NCI-H69 (cell line): Measurements from ENCODE around the gene CDH15.
"Not testable (repeated sequence)": the region's sequence is repeated elsewhere in the genome, so short reads cannot be mapped to it uniquely, and the experiment has no call there.

Experiments used
- DNase-seq: peaks from one replicate; lab custom pipeline; 2025; lab: John Stamatoyannopoulos, UW

The CDH15 gene

DNA sequence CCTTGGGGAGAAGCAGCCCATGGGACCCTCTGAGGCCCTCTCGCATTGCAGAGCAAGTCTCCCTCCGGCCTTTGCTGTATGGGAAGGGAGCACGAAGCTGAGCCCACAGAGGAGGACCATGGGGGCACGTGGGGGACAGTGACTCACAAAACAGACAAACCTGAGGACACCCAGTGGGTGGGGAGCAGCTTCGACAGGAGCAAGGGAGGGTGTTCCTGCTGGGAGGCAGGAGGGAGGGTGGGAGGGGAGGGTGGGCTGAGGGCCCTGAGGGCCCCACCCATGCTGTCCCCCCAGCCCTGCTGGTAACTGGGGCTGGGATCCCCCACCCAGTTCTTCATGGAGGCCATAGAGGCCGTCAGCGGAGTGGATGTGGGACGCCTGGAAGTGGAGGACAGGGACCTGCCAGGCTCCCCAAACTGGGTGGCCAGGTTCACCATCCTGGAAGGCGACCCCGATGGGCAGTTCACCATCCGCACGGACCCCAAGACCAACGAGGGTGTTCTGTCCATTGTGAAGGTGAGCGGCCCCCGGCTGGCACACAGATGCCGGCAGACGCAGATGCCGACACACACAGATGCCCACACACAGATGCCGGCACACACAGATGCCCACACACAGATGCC is 16.3 kb downstream of the CDH15 start:
- no peak for DNase-seq

DNA sequence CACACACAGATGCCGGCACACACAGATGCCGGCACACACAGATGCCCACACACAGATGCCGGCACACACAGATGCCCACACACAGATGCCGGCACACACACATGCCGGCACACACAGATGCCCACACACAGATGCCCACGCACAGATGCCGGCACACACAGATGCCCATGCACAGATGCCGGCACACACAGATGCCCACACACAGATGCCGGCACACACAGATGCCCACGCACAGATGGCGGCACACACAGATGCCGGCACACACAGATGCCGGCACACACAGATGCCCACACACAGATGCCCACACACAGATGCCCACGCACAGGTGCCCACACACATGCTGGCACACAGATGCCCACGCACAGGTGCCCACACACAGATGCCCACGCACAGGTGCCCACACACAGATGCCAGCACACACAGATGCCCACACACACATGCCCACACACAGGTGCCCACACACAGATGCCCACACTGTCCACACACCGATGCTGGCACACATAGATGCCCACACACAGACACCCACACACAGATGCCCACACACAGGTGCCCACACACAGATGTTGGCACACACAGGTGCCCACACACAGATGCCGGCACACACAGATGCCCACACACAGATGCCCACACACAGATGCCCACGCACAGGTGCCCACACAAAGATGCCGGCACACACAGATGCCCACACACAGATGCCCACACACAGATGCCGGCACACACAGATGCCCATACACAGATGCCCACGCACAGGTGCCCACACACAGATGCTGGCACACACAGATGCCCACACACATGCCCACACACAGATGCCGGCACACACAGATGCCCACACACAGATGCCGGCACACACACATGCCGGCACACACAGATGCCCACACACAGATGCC is 17.2 kb downstream of the CDH15 start:
- not testable (repeated sequence) for DNase-seq

DNA sequence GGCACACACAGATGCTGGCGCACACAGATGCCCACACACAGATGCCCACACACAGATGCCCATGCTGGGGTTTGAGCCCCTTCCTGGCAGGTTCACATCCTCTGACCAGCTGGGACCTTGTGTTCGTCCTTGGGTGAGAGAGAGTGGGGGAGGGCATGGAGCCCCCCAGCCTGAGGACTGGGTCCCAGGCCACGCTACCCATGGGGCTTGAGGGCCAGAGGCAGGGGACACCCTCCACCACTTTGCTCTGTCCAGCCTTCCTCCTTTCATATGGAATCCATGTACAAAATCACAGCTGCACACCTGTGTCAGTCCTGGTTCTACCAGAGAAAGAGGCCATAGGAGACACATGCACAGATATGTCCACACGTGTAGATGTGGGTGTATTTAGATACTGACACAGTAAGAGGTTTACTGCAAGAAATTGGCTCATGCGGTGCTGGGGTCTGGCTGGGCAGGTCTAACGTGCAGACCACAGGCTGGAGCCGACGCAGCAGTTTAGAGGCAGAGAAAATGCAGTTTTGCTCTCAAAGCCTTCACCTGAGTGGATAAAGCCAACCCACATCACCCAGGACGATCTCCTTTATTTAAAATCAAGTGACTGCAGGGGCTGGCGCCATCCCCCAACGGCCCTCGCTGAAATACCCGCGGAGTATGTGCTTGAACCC is 17.9 kb downstream of the CDH15 start:
- no peak for DNase-seq

DNA sequence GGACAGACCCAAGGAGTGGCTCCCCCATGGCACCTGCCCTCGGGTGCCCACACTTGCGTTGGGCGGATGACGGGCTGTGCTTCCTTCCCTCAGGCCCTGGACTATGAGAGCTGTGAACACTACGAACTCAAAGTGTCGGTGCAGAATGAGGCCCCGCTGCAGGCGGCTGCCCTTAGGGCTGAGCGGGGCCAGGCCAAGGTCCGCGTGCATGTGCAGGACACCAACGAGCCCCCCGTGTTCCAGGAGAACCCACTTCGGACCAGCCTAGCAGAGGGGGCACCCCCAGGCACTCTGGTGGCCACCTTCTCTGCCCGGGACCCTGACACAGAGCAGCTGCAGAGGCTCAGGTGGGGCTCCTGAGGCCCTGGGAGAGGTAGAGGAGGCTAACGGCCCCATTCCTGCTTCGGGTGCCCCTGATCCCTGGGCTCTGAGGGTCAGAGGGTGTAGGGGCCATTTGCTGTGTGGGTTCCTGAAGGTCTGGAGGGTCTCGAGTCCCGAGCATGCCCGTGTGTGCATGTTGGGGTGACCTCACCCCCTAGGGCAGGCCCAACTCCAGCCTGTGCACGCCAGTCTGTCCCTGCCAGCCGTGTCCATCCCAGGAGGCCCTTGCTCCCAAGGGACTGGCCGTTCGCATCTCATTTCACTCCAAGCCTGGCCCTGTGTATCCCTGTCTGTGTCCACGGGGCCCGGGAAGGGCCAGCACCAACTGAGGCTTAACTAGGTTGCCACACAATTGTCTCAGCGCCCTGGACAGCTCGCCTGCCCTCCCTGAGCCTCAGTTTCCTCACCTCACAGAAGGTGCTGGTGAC is 18.8 kb downstream of the CDH15 start:
- DNase-seq = no peak

DNA sequence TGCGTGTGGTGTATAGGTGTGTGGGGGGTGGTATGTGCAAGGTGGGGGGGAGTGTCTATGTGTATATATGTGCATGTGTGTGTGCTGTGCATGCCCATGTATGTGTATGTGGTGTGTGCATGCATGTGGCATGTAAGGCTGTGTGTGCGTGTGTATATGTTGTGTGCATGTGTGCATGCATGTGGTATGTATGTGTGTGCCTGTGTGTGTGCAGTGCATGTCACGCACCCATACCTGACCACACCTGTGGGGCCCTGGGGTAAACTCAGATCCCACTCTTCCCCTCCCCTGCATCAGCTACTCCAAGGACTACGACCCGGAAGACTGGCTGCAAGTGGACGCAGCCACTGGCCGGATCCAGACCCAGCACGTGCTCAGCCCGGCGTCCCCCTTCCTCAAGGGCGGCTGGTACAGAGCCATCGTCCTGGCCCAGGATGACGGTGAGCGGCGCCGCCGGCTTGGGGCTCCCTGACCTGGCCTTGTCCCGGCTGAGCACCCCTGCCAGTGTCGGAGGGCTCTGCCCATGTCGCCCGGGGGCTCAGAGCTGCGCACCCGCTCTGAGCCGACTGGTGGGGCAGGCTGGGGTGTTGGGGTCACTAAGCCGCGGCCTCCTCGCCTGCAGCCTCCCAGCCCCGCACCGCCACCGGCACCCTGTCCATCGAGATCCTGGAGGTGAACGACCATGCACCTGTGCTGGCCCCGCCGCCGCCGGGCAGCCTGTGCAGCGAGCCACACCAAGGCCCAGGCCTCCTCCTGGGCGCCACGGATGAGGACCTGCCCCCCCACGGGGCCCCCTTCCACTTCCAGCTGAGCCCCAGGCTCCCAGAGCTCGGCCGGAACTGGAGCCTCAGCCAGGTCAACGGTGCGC is 19.7 kb downstream of the CDH15 start:
- no peak for DNase-seq

DNA sequence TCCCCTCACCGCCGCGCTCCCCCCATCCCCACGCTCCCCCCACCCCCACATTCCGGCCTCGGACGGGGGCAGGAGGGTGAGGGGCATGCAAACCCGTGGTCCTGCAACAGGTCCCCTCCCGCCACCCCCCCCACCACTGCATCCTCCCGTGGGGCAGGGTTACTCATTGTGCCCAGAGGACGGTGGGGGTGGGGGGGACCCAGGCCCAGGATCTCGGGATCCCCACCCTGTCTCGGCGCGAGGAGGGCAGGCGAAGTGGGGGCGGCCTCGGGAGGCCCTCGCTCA is 20.3 kb downstream of the CDH15 start:
- DNase-seq = no peak

DNA sequence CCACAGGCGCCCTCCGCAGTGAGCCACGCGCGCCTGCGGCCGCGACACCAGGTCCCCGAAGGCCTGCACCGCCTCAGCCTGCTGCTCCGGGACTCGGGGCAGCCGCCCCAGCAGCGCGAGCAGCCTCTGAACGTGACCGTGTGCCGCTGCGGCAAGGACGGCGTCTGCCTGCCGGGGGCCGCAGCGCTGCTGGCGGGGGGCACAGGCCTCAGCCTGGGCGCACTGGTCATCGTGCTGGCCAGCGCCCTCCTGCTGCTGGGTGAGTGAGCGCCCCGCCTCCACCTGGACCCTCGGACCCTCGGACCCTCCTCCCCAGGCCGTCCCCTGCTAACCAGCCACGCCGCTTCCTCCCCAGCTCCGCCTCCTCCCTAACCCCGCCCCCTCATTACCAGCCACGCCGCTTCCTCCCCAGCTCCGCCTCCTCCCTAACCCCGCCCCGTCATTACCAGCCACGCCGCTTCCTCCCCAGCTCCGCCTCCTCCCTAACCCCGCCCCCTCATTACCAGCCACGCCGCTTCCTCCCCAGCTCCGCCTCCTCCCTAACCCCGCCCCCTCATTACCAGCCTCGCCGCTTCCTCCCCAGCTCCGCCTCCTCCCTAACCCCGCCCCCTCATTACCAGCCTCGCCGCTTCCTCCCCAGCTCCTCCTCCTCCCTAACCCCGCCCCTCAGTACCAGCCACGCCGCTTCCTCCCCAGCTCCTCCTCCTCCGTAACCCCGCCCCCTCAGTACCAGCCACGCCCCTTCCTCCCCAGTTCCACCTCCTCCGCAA is 20.8 kb downstream of the CDH15 start:
- DNase-seq = peak; percentile 56

DNA sequence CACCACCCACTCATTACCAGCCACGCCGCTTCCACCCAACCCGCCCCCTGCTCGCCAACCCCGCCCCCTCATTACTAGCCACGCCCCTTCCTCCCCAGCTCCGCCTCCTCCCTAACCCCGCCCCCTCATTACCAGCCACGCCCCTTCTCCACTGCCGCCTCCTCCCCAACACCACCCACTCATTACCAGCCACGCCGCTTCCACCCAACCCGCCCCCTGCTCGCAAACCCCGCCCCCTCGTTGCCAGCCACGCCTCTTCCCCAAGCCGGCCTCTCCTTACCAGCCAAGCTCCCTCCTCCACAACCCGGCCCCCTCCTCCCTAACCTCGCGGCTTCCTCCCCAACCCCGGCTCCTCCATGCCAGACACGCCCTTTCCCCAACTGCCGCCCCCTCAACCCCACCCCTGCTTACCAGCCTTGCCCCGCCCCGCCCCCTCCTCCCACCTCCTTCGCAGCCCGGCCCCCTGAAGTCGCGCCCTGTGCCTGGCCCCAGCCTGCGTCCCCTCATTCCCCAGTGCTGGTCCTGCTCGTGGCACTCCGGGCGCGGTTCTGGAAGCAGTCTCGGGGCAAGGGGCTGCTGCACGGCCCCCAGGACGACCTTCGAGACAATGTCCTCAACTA is 21.5 kb downstream of the CDH15 start:
- peak; percentile 57 for DNase-seq

DNA sequence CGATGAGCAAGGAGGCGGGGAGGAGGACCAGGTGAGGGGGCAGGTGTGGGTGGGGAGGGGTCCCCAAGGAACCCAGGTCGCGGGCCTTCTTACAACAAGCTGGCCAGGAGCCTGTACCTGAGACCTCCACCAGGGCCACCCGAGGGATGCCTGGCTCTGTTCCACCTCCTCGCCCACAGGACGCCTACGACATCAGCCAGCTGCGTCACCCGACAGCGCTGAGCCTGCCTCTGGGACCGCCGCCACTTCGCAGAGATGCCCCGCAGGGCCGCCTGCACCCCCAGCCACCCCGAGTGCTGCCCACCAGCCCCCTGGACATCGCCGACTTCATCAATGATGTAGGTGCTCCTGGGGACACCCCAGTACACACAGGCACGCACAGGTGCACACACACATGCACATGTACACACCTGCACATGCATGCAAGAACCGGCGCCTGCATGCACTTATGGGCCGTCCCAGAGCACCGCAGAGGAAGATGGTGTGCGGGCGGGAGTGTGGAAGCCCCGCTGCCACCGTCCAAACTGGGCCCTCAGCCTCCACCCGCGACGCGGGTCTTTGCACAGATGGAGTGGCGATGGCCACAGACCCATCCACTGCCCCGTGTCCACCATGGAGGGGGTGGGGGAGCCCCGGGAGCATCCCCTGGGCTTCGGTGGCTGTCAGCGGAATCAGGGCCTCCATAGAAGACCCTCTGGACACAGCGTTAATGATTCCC is 22.2 kb downstream of the CDH15 start:
- peak; percentile 28 for DNase-seq

DNA sequence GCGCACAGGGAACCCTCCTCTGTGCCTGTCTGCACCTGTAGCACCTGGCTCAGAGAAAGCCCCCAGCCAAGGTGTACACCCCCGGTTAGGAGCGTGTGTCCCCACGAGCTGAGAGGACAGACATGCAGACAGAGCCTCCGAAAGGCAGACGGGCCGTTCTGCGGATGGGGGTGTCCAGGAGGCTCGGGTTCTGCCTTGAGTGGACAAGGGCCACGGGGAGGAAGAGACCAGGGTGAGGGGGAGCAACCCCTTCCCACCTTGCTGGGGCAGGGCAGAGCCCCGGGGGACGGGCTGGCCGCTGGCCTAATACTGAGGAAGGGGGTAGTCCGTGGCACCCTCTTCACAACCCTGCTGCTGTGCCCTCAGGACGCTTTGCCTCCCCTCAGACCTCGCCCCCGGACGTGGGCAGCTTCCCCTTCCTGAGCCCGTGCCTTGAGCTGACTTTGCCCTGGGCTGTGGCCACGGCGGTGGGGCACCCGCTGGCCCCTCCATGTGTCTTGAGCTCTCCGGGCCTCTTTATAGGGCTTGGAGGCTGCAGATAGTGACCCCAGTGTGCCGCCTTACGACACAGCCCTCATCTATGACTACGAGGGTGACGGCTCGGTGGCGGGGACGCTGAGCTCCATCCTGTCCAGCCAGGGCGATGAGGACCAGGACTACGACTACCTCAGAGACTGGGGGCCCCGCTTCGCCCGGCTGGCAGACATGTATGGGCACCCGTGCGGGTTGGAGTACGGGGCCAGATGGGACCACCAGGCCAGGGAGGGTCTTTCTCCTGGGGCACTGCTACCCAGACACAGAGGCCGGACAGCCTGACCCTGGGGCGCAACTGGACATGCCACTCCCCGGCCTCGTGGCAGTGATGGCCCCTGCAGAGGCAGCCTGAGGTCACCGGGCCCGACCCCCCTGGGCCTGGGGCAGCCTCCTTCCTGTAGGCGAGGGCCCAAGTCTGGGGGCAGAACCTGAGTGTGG is 23.1 kb downstream of the CDH15 start:
- no peak for DNase-seq

DNA sequence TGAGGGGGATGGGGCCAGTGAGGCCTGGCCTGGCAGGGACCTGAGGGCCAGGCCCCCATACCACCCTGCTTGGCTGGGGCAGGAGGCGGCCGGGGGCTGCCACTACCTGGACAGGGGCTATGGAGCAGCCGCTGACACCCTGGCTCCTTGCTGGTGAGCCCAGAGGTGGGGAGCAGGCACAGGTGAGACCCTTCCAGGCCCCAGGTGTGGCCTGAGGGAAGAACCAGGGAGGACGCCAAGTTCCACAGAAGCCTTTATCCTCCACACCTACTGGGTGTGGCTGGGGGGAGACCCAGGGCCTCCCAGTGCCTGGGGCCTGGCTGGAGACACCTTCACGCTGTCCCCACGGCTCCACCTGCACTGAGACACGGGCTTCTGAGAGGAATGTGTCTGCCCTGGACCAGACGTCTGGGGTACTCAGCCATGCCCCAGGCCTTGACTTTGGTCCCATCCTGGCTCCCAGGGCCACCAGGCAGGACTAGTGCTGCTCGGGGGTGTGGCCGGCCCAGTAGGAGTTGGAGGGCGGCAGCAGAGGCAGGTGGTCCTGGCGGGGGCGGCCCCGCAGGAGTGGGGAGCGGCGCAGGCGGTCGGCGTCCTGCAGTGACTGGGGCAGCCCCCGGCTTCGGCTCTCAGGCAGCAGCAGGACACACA is 24.1 kb downstream of the CDH15 start:
- no peak for DNase-seq

DNA sequence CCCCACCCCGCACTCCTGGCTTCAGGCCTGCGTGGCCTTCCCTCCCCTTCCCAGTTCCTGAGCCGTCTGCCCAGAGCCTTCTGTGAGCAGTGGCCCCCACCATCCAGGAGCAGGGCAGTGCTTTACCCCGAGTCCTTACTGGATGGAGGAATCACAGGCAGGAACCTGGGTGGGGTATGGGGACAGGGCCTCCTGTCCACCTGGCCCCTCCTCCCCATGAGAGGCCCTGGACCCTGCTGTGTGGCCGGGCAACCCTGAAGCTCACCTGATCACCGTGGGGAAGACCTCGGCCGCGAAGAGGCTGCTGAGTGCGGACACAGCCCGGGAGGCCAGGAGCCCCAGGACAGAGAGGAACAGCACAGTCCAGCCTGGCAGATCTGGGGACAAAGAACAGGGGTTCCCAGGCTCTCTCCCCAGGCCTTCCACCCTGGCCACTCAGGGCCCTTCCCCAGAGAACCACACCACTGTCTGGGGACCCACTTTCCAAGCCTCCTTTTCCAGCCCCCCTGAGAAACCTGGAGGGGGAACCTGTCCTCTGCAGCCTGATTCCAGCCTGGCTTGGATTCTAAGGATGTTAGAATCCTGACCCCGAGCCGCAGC is 25.6 kb downstream of the CDH15 start:
- no peak for DNase-seq

DNA sequence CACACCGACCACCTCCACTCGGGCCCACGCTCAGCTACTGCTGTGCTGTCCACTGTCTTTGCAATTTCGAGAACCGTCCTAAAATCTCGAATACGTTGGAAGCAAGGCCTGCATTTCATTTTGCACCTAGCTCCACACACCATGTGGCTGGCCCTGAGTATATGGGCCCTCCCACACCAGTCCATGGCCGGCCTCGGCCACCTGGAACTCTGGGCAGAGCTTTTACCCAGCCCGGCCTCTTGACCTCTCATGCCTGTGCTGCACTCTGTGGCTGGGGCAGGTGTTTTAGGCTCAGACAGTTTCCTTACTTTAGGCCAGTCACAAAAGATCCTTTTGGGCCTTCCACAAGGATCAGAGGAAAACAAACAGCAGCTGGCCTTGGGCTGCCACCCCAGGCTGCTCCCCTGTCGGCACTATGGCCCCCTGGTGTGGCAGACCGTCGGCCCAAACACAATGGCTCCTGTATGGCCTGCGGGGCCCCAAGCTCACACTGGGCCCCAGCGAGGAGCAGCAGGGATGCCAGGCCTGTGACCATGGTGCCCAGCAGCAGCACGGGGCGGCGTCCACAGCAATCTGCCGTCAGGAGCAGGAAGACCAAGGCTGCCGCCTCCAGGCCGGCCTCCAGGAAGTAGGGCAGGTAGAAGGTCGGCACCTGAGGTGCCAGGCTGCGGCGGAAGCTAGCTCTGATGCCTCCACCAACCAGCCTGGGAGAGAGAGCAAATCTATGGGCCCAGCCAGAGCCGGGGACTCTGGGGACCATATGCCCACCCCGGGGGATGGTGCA is 26.3 kb downstream of the CDH15 start:
- peak; percentile 9 for DNase-seq

DNA sequence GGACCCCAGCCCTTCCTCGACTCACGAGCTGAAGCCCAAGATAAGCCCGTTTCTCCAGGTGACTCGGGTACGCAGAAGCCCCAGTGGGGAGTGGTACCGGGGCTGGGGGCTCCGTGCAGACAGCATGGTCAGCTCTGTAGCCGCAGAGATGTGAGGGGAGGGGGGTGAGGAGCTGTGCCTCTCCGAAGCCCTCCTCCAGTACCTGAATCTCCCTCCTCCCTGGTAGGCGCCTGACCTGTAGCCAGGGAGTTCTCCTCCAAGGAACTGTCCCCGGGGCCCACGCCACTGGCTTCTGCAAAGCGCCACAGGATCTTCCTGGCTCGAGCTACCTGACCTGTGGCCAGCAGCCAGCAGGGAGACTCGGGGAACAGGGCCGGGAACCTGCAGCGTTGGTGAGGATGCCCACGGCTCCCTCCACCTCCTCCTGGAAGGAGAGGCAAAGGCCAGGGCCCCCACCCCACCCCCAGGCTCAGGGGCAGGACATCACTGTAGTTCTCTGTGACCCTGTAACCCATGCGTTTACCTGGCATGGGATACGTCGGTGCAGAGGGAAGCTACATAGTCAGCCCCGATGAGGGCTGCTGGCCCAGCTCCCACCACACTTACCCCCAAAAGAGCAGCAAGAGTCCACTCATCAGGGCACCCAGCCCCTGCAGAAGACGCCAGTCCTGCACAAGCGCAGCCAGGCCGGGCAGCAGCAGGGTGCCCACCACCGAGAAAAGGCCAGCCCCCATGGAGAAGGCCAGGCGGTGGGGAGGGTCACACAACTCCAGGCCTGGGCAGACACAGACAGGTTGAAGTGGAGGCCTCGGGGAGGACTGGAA is 27.1 kb downstream of the CDH15 start:
- DNase-seq = no peak

DNA sequence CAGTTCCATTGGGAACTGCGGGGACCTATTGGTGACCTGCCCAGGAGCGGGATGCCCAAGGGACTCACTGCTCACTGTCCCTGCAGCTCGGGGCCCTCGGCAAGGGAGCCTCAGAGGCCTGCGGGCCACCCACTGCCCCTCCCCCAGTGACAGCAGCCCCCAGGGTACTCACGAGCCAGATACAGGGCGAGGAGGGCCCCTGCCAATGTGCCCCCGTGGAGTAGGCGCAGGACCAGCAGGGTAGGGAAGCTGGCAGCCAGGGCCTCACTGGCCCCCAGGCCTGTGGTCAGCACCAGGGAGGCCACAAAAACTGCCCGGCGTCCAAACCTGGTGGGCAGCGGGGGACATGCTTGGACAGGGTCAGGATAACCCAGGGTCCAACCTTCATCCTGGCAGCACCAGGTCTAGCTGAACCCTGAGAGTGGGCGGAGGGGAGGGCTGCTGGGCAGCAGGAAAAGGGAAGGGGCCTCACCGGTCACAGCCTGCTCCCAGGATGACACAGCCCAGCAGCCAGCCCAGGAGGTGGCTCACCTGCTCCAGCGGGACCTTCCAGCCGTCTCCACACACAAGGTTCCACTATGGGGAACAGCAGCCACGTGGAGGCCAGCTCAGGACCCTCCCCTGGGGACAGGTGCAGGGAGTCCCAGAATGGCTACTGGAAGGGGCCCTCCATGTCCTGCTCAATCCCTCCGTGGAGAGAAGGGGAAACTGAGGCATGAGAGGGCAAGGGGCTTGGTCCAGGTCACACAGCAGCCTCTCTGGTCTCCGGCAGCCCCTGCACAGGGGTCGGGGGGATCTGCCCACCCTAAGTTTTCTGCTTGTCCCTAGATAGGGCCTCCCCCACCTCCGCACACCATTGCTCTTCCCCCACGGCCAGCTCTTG is 27.9 kb downstream of the CDH15 start:
- DNase-seq = no peak
